Subcutaneous abdominal adipose tissue (tissue), 5 donors: ENCODE results near the gene MAP4K4.
A peak's percentile ranks its signal among the peaks of the same experiment; 100 is the strongest.

Source experiments
- H3K27ac ChIP-seq: one replicate; pipeline ENCODE4 v1.7.0; 2013; ENCODE audit warnings: low read depth, mild to moderate bottlenecking, inconsistent platforms, low read length, moderate library complexity
- H3K27me3 ChIP-seq, 5 donors: one replicate each; pipeline ENCODE4 v1.7.0; 2013; ENCODE audit warnings: low read length in 5 of 5, inconsistent platforms in 1 of 5; ENCODE audit not compliant: control insufficient read depth in 5 of 5, insufficient read depth in 4 of 5
- H3K36me3 ChIP-seq, 5 donors: one replicate each; pipeline ENCODE4 v1.7.0; 2013; ENCODE audit warnings: low read length in 5 of 5; ENCODE audit not compliant: control insufficient read depth in 5 of 5, insufficient read depth in 5 of 5
- H3K4me1 ChIP-seq, 5 donors: one replicate each; pipeline ENCODE4 v1.7.0; 2013; ENCODE audit warnings: low read length in 5 of 5, mild to moderate bottlenecking in 3 of 5, moderate library complexity in 1 of 5; ENCODE audit not compliant: control insufficient read depth in 5 of 5, insufficient read depth in 5 of 5
- H3K4me3 ChIP-seq, 5 donors: one replicate each; pipeline ENCODE4 v1.7.0; 2013; ENCODE audit warnings: low read length in 5 of 5, low read depth in 1 of 5
- H3K9ac ChIP-seq, 5 donors: one replicate each; pipeline ENCODE4 v1.7.0; 2013; ENCODE audit warnings: low read length in 5 of 5, mild to moderate bottlenecking in 4 of 5, moderate library complexity in 3 of 5
- H3K9me3 ChIP-seq, 5 donors: one replicate each; pipeline ENCODE4 v1.7.0; 2013; ENCODE audit warnings: low read length in 5 of 5; ENCODE audit not compliant: control insufficient read depth in 5 of 5
- donor health status: healthy.
- donor health status: healthy.
- donor health status: healthy.
- donor health status: healthy.
- donor health status: healthy.

The MAP4K4 gene

DNA sequence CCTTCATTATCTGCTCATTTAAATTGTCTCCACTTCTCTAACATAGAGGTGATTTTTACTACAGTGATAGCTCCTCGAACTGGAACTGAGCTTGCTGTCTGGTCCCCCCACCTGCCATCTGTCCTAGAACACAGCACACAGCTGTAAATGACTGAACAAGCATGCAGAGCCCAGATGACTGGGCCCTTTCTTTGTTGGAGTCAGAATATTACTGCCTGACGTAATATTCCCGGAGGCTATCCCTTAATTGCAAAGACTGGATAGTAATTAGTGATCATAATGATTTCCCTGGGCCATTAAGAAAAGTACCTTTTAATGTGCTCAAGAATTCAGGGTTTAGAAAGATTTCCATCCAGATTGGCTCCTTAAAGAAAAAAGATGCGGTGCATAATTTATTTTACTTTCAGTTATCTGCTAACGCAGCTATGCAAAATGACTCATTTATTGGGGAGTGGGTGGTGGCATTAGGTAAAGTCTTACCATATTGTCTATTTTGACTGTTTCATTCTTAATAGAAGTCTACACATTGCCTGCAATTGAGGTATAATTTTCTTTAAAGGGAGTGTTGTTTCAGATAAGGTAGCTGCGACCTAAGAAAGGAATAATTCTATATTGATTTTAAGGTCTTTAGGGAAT lies 84.4 kb downstream of the MAP4K4 start:
- Histone ChIP-seq H3K36me3 (no peaks in the 10 kb centered on the region), H3K9ac (no peak overlapping the region), H3K9me3 (no peaks in the 10 kb centered on the region), H3K4me3 (no peak overlapping the region), H3K4me1 (peaks cover 1 to 46% (median 28%) of the 10 kb centered on the region in 5 donors), H3K27ac (no peak overlapping the region), H3K27me3 (no peaks in the 10 kb centered on the region)

DNA sequence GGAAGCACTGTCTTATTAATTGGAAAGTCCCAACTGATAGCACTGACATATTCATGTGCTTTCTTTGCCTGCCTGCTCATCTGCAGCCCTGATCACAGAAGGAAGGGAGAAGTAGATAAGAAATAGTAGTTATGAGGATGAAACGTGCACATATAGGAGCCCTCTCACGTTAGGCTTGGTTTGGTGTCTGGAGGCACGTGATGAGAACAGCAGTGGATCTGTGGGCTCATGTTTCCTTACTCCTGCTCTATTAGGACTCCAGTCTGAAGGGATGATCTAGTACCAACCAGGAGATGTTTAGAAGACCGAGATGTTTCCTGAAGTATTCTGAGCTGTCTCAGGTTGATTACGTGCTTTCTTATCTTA lies 84.9 kb downstream of the MAP4K4 start:
- Histone ChIP-seq H3K9ac (no peak overlapping the region), H3K36me3 (no peaks in the 10 kb centered on the region), H3K27me3 (no peaks in the 10 kb centered on the region), H3K4me3 (no peak overlapping the region), H3K27ac (no peak overlapping the region), H3K9me3 (no peaks in the 10 kb centered on the region), H3K4me1 (peaks cover 0 to 45% (median 24%) of the 10 kb centered on the region in 5 donors)

DNA sequence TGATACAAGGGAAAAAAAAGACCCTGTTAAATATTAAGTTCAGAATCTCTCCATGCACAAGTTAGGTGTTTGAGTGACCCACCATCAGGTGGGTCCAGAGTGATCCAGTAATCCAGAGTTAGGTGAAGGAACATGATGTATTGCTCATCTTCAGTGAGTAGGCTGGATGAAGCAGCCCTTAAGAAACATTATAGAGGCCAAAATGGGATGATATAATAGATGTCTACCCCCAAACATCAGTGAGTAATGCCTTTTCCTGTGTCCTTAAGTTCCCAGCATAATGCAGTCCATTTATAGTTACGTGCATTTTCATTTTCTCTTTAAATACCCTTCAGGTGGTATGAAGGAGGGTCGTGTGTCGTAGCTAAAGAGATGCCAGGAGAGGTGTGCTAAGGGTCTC lies 89.6 kb downstream of the MAP4K4 start:
- Histone ChIP-seq H3K9me3 (no peaks in the 10 kb centered on the region), H3K9ac (no peak overlapping the region), H3K4me3 (no peak overlapping the region), H3K4me1 (peaks cover 3 to 36% (median 28%) of the 10 kb centered on the region in 5 donors), H3K36me3 (no peaks in the 10 kb centered on the region), H3K27me3 (no peaks in the 10 kb centered on the region), H3K27ac (no peak overlapping the region)

DNA sequence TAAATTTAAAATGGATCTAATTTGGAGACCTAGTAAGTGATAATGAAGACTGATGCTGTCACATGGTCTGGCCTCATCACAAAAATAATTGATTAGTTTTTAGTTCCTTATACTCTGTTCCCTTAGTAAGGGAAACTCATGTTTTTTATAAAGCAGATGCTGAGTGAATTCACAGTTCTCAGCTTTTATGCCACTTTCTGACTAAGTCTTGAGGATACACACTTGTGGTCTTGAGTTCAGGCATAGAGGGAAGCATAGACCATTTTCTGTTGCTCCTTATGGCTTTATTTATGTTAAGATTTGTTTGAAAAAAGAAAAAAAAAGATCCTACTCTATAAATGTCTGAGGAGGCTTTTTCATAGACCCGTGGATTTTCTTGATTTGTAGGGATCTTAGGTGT lies 91.1 kb downstream of the MAP4K4 start:
- Histone ChIP-seq H3K4me3 (no peak overlapping the region), H3K27ac (peak overlapping the region; percentile 44), H3K27me3 (no peaks in the 10 kb centered on the region), H3K36me3 (no peaks in the 10 kb centered on the region), H3K9me3 (no peaks in the 10 kb centered on the region), H3K9ac (no peak overlapping the region), H3K4me1 (peaks cover 7 to 40% (median 36%) of the 10 kb centered on the region in 5 donors)

DNA sequence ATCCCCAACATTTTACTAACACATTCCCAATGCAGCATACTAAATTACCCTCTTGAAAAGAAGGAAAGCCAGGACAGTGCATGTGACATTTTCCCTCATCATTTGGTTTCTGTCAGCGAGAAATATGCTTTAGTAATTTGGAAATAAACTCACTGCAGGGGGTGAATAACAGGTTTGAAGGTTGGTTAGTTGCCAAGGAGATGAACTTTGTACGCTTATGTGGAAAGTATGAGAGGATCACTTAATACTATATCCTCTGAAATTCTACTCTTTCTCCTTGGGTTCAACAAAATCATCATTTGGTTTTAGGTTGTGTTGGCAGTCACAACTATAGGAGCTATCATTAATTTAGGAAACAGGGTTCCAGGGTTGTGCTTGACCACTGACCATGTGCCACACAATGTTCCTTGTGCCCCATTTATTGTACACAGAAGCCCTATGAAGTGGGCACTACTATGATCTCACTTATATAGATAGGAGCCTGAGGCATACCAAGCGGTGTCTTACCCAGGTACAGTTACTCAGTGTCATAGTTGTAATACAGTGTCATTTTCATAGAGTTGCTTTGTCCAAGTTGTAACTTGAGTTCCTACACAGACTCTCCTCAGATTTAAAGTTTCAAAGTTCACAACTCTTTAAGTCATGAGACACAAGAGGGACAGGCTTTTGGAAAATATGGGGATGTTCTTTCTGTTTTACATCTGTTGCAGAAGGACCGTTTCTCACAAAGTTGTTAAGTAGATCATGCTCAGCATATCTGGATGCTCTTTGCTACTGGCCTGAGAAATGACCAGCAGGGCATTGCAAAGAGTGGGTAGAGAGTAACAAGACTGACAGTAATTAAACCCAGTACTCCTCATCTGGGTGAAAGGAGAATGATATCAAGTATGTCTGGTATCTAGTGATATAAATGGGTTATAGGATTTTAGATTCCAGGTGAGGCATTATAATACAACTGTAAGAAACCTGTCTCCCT lies 91.8 kb downstream of the MAP4K4 start:
- no peaks in the 10 kb centered on the region for H3K9me3 ChIP-seq
- no peak overlapping the region for H3K9ac ChIP-seq
- H3K27ac ChIP-seq: peak overlapping the region; percentile 44
- no peak overlapping the region for H3K4me3 ChIP-seq
- H3K27me3 ChIP-seq: no peaks in the 10 kb centered on the region
- no peaks in the 10 kb centered on the region for H3K36me3 ChIP-seq
- H3K4me1 ChIP-seq: peaks cover 7 to 46% (median 41%) of the 10 kb centered on the region in 5 donors

DNA sequence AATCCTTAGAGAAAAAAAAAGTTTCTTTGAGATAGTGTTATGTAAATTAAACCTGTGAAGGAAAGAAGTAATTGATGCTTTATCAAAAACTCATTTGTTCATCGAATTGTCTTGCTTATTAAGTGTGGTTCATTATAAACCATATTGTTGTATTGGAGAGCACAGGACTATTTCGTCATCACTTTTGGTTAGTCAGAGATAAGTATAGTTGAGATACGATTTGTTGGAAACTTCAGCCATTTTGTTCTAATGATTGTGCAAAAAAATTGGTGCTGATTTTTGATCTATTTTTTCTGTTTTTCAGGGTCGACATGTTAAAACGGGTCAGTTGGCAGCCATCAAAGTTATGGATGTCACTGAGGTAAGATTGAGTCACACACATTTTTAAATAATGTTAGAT lies 92.9 kb downstream of the MAP4K4 start:
- Histone ChIP-seq H3K4me3 (no peak overlapping the region), H3K27me3 (no peaks in the 10 kb centered on the region), H3K9ac (no peak overlapping the region), H3K36me3 (no peaks in the 10 kb centered on the region), H3K4me1 (peaks cover 7 to 54% (median 47%) of the 10 kb centered on the region in 5 donors), H3K9me3 (no peaks in the 10 kb centered on the region), H3K27ac (peak overlapping the region; percentile 44)

DNA sequence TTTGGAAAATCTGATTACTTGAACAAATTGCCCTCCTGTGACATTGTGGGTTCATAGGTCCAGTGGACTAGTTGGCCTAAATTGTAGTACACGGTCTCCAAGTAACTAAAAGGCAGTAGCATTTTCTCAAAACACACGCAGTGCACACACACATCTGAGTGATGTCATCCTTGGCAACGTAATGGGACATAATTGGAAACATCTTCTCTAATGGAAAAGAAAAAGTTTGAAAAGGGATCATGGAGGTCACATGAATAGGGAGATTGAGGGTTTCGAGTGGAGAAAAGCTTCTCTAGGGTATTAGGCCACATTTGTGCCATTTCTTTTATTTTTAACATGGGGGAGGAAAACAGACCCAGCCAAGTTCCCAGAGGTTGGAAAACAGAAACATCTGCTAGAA lies 93.3 kb downstream of the MAP4K4 start:
- Histone ChIP-seq H3K4me1 (peaks cover 7 to 57% (median 48%) of the 10 kb centered on the region in 5 donors), H3K9me3 (no peaks in the 10 kb centered on the region), H3K27ac (peak overlapping the region; percentile 44), H3K9ac (no peak overlapping the region), H3K27me3 (no peaks in the 10 kb centered on the region), H3K4me3 (peak overlapping the region in 1 of 5 donors; percentile 0), H3K36me3 (no peaks in the 10 kb centered on the region)

DNA sequence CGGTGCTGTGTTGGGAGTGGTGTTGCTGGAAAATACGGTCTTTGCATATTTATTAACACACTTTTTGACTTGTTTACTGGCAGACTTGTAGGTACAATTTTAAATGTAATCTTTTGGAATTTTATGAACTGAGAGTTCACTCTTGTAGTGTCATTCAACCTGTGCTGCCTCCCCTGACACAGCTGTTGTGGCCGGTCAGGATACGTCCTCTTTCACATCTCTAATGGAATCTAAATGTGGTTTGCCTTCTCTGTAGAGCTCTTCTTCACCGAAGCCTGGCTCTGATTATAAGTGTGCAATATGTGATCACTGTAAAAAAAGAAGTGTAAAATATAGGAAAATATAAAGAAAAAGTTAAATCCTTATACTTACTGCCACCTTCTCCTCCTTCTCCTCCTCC lies 94.7 kb downstream of the MAP4K4 start:
- no peaks in the 10 kb centered on the region for H3K36me3 ChIP-seq
- no peaks in the 10 kb centered on the region for H3K27me3 ChIP-seq
- H3K4me3 ChIP-seq: no peak overlapping the region
- no peak overlapping the region for H3K9ac ChIP-seq
- H3K9me3 ChIP-seq: no peaks in the 10 kb centered on the region
- H3K4me1 ChIP-seq: peaks cover 7 to 59% (median 50%) of the 10 kb centered on the region in 5 donors
- H3K27ac ChIP-seq: peak overlapping the region; percentile 7

DNA sequence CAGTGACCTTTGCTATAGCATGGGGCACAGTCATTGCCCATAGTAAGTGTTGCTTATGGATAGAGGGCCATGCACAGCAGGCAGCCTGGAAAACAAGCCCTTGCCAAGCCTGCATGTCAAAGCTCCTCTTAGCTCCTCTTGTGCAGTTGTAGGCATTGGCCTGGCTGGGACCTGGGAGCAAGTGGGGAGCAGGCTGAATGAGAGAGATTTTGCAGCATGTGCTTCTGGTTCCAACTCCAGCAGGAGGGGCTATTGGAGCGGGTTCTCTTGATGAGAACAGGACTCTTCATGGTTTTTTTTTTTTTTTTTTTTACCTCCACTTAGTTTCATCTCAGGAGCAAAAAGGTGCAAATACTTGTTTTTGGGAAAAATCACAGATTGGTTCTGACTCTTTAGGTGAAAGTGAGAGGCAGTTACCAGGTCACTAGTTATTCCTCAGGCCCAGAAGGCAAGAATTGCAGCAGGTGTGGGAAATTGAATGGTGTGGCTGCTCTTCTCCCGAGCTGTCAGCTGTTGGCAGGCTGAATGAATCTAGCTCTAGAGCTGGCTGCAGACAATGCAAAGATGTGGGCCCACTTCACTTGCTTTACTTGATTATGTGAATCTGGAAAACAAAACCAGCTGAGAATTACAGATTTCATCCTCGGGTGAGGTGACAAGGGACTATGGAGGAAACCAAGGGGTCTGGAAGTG lies 95.9 kb downstream of the MAP4K4 start:
- Histone ChIP-seq H3K4me1 (peaks cover 7 to 59% (median 51%) of the 10 kb centered on the region in 5 donors), H3K36me3 (no peaks in the 10 kb centered on the region), H3K9me3 (no peaks in the 10 kb centered on the region), H3K27me3 (no peaks in the 10 kb centered on the region), H3K4me3 (no peak overlapping the region), H3K27ac (no peak overlapping the region), H3K9ac (no peak overlapping the region)

DNA sequence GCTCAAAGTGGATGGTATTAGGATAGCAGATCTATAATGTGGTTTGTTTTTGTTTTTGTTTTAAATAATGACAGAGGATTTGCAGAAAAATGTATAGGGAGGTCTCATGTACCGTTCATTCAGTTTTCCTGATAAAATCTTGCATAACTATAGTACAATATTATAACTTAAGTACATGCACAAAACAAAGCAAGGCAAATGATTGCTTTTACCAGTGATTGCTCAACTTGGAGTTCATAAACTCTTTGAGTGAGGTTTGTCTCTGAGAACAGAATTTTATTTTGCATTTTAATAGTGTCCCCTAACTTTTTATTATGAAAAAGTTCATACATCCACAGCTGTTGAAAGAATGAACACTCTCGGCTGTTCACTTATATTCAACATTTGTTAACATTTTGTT lies 96.6 kb downstream of the MAP4K4 start:
- Histone ChIP-seq H3K36me3 (no peaks in the 10 kb centered on the region), H3K9ac (no peak overlapping the region), H3K4me1 (peaks cover 7 to 57% (median 46%) of the 10 kb centered on the region in 5 donors), H3K9me3 (no peaks in the 10 kb centered on the region), H3K4me3 (no peak overlapping the region), H3K27ac (no peak overlapping the region), H3K27me3 (no peaks in the 10 kb centered on the region)
